GM13977 (cell line): ENCODE data around the gene CDH4.

Source experiments
- DNase-seq: peaks from one replicate; pipeline ENCODE4 v3.0.0; 2012; ENCODE audit warnings: low spot score
- CTCF ChIP-seq: IDR thresholded peaks from 2 replicates; pipeline ENCODE4 v1.5.1; 2012; ENCODE audit warnings: mild to moderate bottlenecking, control low read depth; ENCODE audit not compliant: insufficient read depth; ENCODE audit errors: extremely low read depth, missing control alignments
- in situ Hi-C: fragments of 300-500 bp; cut with MboI; formaldehyde crosslinking; loops from one replicate; pipeline ENCODE4 v1.12.0; 2022; ENCODE audit warnings: low sequenced_read_pairs, low pct_unique_long_range_greater_than_20kb, mixed read lengths, inconsistent platforms; ENCODE audit not compliant: unreplicated experiment

Gene CDH4

GRCh38 chr20:61234224-61234890, 17.7 kb upstream of the CDH4 start:
- in situ Hi-C loops, result no loop called here
- TF ChIP-seq CTCF, result no peak
- DNase-seq, result no peak

GRCh38 chr20:61236713-61237112, 15.3 kb upstream of the CDH4 start:
- DNase-seq, result no peak
- in situ Hi-C loops, result no loop called here
- TF ChIP-seq CTCF, result no peak

GRCh38 chr20:61238813-61239212, 13.2 kb upstream of the CDH4 start:
- in situ Hi-C loops, result no loop called here

GRCh38 chr20:61240814-61241213, 11.2 kb upstream of the CDH4 start:
- in situ Hi-C loops, result no loop called here
- DNase-seq, result no peak
- TF ChIP-seq CTCF, result no peak

More at GRCh38 chr20:61238813-61239212, 13.2 kb upstream of the CDH4 start:
- no peak for TF ChIP-seq CTCF
- DNase-seq, result no peak

- in situ Hi-C loops, result no loop called here
- TF ChIP-seq CTCF, result no peak
- no peak for DNase-seq
Measured at GRCh38 chr20:61244213-61244612, 7.8 kb upstream of the CDH4 start.

- TF ChIP-seq CTCF, result no peak
- DNase-seq, result no peak
- in situ Hi-C loops, result no loop called here
Measured at GRCh38 chr20:61246269-61246668, 5.8 kb upstream of the CDH4 start.
